Natural killer cell (primary cell): Measurements from ENCODE around the gene FIGNL2. TPM values are rescaled to one million over a fixed set of nuclear protein-coding genes. Genes with fewer than 3 reads are reported as not detected.

Experiments
- ATAC-seq, 3 donors: fragments of 150-1000 bp in 2 of 3; fragments of 200-7000 bp in 1 of 3; cut with Tn5 transposase; 1 replicate in 1 of 3; 2 replicates in 2 of 3; pipeline ENCODE4 v1.10.0; 2021; ENCODE audit warnings: mild to moderate bottlenecking in 2 of 3, moderate library complexity in 2 of 3
- DNase-seq, 2 donors: peaks; one replicate each; pipeline versions ENCODE4 v3.0.0 to v3.0.0-alpha.2; 2013 to 2021; ENCODE audit warnings: mixed read lengths in 1 of 2
- H3K27ac ChIP-seq: one replicate; pipeline ENCODE4 v1.5.1; 2013; ENCODE audit warnings: mild to moderate bottlenecking, low read length
- H3K27me3 ChIP-seq: one replicate; pipeline ENCODE4 v1.6.1; 2013; ENCODE audit warnings: low read length; ENCODE audit not compliant: control insufficient read depth, insufficient read depth
- H3K36me3 ChIP-seq: one replicate; pipeline ENCODE4 v1.6.1; 2013; ENCODE audit warnings: low read length; ENCODE audit not compliant: control insufficient read depth, insufficient read depth
- H3K4me1 ChIP-seq: one replicate; pipeline ENCODE4 v1.6.1; 2013; ENCODE audit warnings: low read length; ENCODE audit not compliant: control insufficient read depth, insufficient read depth
- H3K4me3 ChIP-seq: one replicate; pipeline ENCODE4 v1.5.1; 2013; ENCODE audit warnings: low read length
- H3K9me3 ChIP-seq: one replicate; pipeline ENCODE4 v1.6.1; 2013; ENCODE audit warnings: low read length; ENCODE audit not compliant: control insufficient read depth, insufficient read depth
- H3K27ac Mint-ChIP-seq, 2 donors: one replicate each; pipeline ENCODE4 v1.8.0; 2022; ENCODE audit warnings: mild to moderate bottlenecking in 2 of 2, mixed read lengths in 2 of 2, moderate library complexity in 1 of 2
- H3K27me3 Mint-ChIP-seq, 2 donors: one replicate each; pipeline ENCODE4 v1.8.0; 2022; ENCODE audit warnings: low read depth in 2 of 2, mixed read lengths in 2 of 2
- H3K36me3 Mint-ChIP-seq: one replicate; pipeline ENCODE4 v1.8.0; 2022; ENCODE audit warnings: mixed read lengths
- H3K4me1 Mint-ChIP-seq, 2 donors: one replicate each; pipeline ENCODE4 v1.8.0; 2022; ENCODE audit warnings: mixed read lengths in 2 of 2
- H3K4me3 Mint-ChIP-seq: one replicate; pipeline ENCODE4 v1.8.0; 2022; ENCODE audit warnings: mild to moderate bottlenecking, moderate library complexity, mixed read lengths
- H3K9me3 Mint-ChIP-seq, 2 donors: one replicate each; pipeline ENCODE4 v1.8.0; 2022; ENCODE audit warnings: mixed read lengths in 2 of 2
- CTCF ChIP-seq: fragments of 200-600 bp; IDR thresholded peaks from one replicate; pipeline ENCODE4 v1.8.0; 2022; ENCODE audit warnings: antibody characterized with exemption
- WGBS: methylation state at CpG from one replicate; pipeline ENCODE4 v1.1.7; 2013; ENCODE audit warnings: missing lambda C conversion rate; ENCODE audit not compliant: insufficient coverage; 5-methylcytosine and 5-hydroxymethylcytosine counted together
- intact Hi-C: fragments of 100-400 bp; cut with micrococcal nuclease; formaldehyde crosslinking; loops from one replicate; pipeline ENCODE4 v1.14.2; 2022
- total RNA-seq, 4 donors: library from RNA; stranded (reverse); fragments of 120-200 nt in 1 of 4; gene quantifications; one replicate each; pipeline versions ENCODE4 v1.2.3 to v1.2.4, GENCODE V29; 2013 to 2022

The FIGNL2 gene
- total RNA-seq, 3 donors from 2014 or later (not counting 1 experiment from before 2014, with no cell fraction given): 1.4 to 1.6 (median 1.5) TPM

- Mint-ChIP-seq H3K27me3 (peaks cover 8 to 10% of the 10 kb centered on the region in 2 donors), H3K27ac (peak overlapping the region in 1 of 2 donors; percentile 67), H3K9me3 (no peaks in the 10 kb centered on the region), H3K36me3 (no peaks in the 10 kb centered on the region), H3K4me3 (no peak overlapping the region), H3K4me1 (peaks cover 0 to 31% of the 10 kb centered on the region in 2 donors)
- no peak for TF ChIP-seq CTCF
- no peaks in the 10 kb centered on the region for H3K27me3 ChIP-seq
- DNase-seq (peak in 1 of 2 donors; percentile 71), ATAC-seq (no peak)
- intact Hi-C loops: no loop called here
- H3K4me3 ChIP-seq: no peak overlapping the region
- no peaks in the 10 kb centered on the region for H3K36me3 ChIP-seq
- 33% methylated on average over 6 of the region's 6 CpGs for WGBS
- H3K27ac ChIP-seq: no peak overlapping the region
- H3K9me3 ChIP-seq: no peaks in the 10 kb centered on the region
- H3K4me1 ChIP-seq: peaks cover 38% of the 10 kb centered on the region
Measured at GRCh38 chr12:51823875-51824565, 24.5 kb downstream of the FIGNL2 start.

- Histone ChIP-seq H3K27me3 (no peaks in the 10 kb centered on the region), H3K36me3 (no peaks in the 10 kb centered on the region), H3K27ac (no peak overlapping the region), H3K4me1 (peaks cover 33% of the 10 kb centered on the region), H3K4me3 (no peak overlapping the region), H3K9me3 (no peaks in the 10 kb centered on the region)
- intact Hi-C loops: no loop called here
- no peaks in the 10 kb centered on the region for H3K9me3 Mint-ChIP-seq
- no peaks in the 10 kb centered on the region for H3K36me3 Mint-ChIP-seq
- no peak for TF ChIP-seq CTCF
- ATAC-seq (no peak), DNase-seq (no peak)
- peaks cover 0 to 23% of the 10 kb centered on the region in 2 donors for H3K4me1 Mint-ChIP-seq
- 89% methylated on average over 4 of the region's 4 CpGs for WGBS
- H3K27me3 Mint-ChIP-seq: peaks cover under 1% of the 10 kb centered on the region in 2 donors
- H3K4me3 Mint-ChIP-seq: peak overlapping the region; percentile 13
- peak overlapping the region; percentile 24 to 67 for H3K27ac Mint-ChIP-seq
Measured at GRCh38 chr12:51822956-51823355, 25.6 kb downstream of the FIGNL2 start.

GRCh38 chr12:51822261-51822616 lies 26.3 kb downstream of the FIGNL2 start:
- no peaks in the 10 kb centered on the region for H3K36me3 ChIP-seq
- no peaks in the 10 kb centered on the region for H3K9me3 Mint-ChIP-seq
- peak overlapping the region in 1 of 2 donors; percentile 22 for H3K27ac Mint-ChIP-seq
- H3K27me3 Mint-ChIP-seq: no peaks in the 10 kb centered on the region
- H3K27ac ChIP-seq: no peak overlapping the region
- peak overlapping the region; percentile 31 for H3K4me3 Mint-ChIP-seq
- H3K36me3 Mint-ChIP-seq: no peaks in the 10 kb centered on the region
- ATAC-seq (no peak), DNase-seq (peak in 1 of 2 donors; percentile 18)
- no peak overlapping the region for H3K4me3 ChIP-seq
- no peaks in the 10 kb centered on the region for H3K27me3 ChIP-seq
- peaks cover 0 to 19% of the 10 kb centered on the region in 2 donors for H3K4me1 Mint-ChIP-seq
- WGBS: 93% methylated on average over 16 of the region's 16 CpGs
- H3K9me3 ChIP-seq: no peaks in the 10 kb centered on the region
- peaks cover 29% of the 10 kb centered on the region for H3K4me1 ChIP-seq
- TF ChIP-seq CTCF: no peak
- intact Hi-C loops: no loop called here
